Neutrophil (primary cell): Measurements from ENCODE around the gene GTF2IRD1.

Experiments
- H3K27ac ChIP-seq: fragments of 200-600 bp; sonication (generic); 2 replicates; pipeline ENCODE4 v1.5.1; 2016; ENCODE audit warnings: mild to moderate bottlenecking, moderate library complexity
- H3K27me3 ChIP-seq: fragments of 200-600 bp; sonication (generic); 2 replicates; pipeline ENCODE4 v1.6.0; 2016; ENCODE audit warnings: mild to moderate bottlenecking
- H3K36me3 ChIP-seq: fragments of 200-600 bp; sonication (generic); 2 replicates; pipeline ENCODE4 v1.5.1; 2017
- H3K4me1 ChIP-seq, 2 experiments: fragments of 200-600 bp in 1 of 2; sonication (generic) in 1 of 2; 1 replicate in 1 of 2; 2 replicates in 1 of 2; pipeline versions ENCODE4 v1.5.1 to v1.6.1; 2013 to 2016; ENCODE audit warnings: low read depth in 1 of 2, low read length in 1 of 2, mild to moderate bottlenecking in 1 of 2, moderate library complexity in 1 of 2; ENCODE audit not compliant: control insufficient read depth in 1 of 2, insufficient read depth in 1 of 2
- H3K4me3 ChIP-seq, 2 experiments: fragments of 200-600 bp in 1 of 2; sonication (generic) in 1 of 2; 1 replicate in 1 of 2; 2 replicates in 1 of 2; pipeline ENCODE4 v1.5.1; 2013 to 2016; ENCODE audit warnings: low read depth in 1 of 2, low read length in 1 of 2, mild to moderate bottlenecking in 1 of 2, moderate library complexity in 1 of 2
- H3K9me3 ChIP-seq: fragments of 200-600 bp; sonication (generic); 2 replicates; pipeline ENCODE4 v1.5.1; 2016
- CTCF ChIP-seq: fragments of 200-600 bp; sonication (generic); IDR thresholded peaks from 2 replicates; pipeline ENCODE4 v1.5.1; 2016; ENCODE audit warnings: antibody characterized with exemption

GTF2IRD1 gene

GRCh38 chr7:74569501-74570075 lies 115.9 kb downstream of the GTF2IRD1 start:
- Histone ChIP-seq H3K27ac (no peak overlapping the region), H3K27me3 (no peaks in the 10 kb centered on the region), H3K4me1 (no peaks in the 10 kb centered on the region), H3K4me3 (no peak overlapping the region), H3K36me3 (no peaks in the 10 kb centered on the region), H3K9me3 (no peaks in the 10 kb centered on the region)
- no peak for TF ChIP-seq CTCF

DNA sequence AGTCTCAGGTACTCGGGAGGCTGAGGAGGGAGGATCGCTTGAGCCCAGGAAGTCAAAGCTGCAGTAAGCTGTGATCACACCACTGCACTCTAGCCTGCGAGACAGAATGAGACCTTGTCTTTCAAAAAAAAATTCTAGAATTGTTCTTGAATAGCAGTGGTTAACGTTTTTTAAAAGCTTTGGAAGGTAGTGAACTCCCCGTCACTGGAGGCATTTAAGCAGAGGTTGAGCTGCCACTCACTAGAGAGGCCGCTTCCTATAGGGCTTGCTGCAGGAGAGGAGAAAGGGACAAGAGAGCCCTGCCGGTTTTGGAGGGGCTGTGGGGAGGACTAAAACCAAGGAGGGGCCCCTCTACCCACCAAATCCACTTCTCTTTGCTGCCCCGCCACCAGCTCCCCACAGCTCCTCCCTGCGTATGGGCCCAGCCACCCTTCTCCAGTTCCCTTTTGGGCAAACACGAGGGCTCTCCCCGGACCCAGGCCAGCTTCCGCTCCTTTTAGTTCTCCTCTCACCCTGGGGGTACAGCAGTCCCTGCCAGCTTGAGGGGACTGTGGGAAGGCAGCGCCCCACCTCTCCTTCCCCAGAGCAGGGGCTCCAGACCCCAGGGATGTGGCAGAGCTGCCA lies 116.9 kb downstream of the GTF2IRD1 start:
- H3K36me3 ChIP-seq = no peaks in the 10 kb centered on the region
- H3K4me3 ChIP-seq = no peak overlapping the region
- H3K9me3 ChIP-seq = no peaks in the 10 kb centered on the region
- H3K27ac ChIP-seq = no peak overlapping the region
- no peaks in the 10 kb centered on the region for H3K27me3 ChIP-seq
- TF ChIP-seq CTCF = no peak
- H3K4me1 ChIP-seq = no peaks in the 10 kb centered on the region

GRCh38 chr7:74572301-74572979 lies 118.7 kb downstream of the GTF2IRD1 start:
- no peaks in the 10 kb centered on the region for H3K9me3 ChIP-seq
- no peaks in the 10 kb centered on the region for H3K36me3 ChIP-seq
- no peak overlapping the region for H3K4me3 ChIP-seq
- TF ChIP-seq CTCF = no peak
- no peaks in the 10 kb centered on the region for H3K27me3 ChIP-seq
- no peak overlapping the region for H3K27ac ChIP-seq
- no peaks in the 10 kb centered on the region for H3K4me1 ChIP-seq

GRCh38 chr7:74573512-74573911 lies 119.8 kb downstream of the GTF2IRD1 start:
- H3K27ac ChIP-seq = no peak overlapping the region
- no peaks in the 10 kb centered on the region for H3K36me3 ChIP-seq
- no peaks in the 10 kb centered on the region for H3K4me1 ChIP-seq
- no peak for TF ChIP-seq CTCF
- H3K4me3 ChIP-seq = no peak overlapping the region
- no peaks in the 10 kb centered on the region for H3K9me3 ChIP-seq
- H3K27me3 ChIP-seq = no peaks in the 10 kb centered on the region

GRCh38 chr7:74575083-74575784 lies 121.5 kb downstream of the GTF2IRD1 start:
- Histone ChIP-seq H3K27ac (no peak overlapping the region), H3K4me3 (no peak overlapping the region), H3K9me3 (no peaks in the 10 kb centered on the region), H3K27me3 (no peaks in the 10 kb centered on the region), H3K36me3 (no peaks in the 10 kb centered on the region), H3K4me1 (no peaks in the 10 kb centered on the region)
- no peak for TF ChIP-seq CTCF
